Activated CD8-positive, alpha-beta memory T cell treated with anti-CD3 and anti-CD28 coated beads, Interleukin-2, amount 10 ng/mL, durations not matched to agents 7 days and 5 days (primary cell): Measurements from ENCODE around the gene LDHD. TPM values are rescaled to one million over a fixed set of nuclear protein-coding genes. Genes with fewer than 3 reads are reported as not detected.

Experiments
- ATAC-seq: fragments of 150-1000 bp; cut with Tn5 transposase; one replicate; pipeline ENCODE4 v1.10.0; 2021; ENCODE audit warnings: moderate library complexity
- CTCF ChIA-PET: fragments of 350-600 bp; sonication (Branson Sonifier 250); formaldehyde crosslinking; loops from one replicate; lab custom pipeline; 2021; ENCODE audit warnings: antibody characterized with exemption; lab: Charles Lee
- DNase-seq: peaks from one replicate; pipeline ENCODE4 v3.0.0-alpha.2; 2020
- H3K27ac Mint-ChIP-seq: one replicate; pipeline ENCODE4 v1.8.0; 2021; ENCODE audit warnings: mild to moderate bottlenecking, mixed read lengths
- H3K27me3 Mint-ChIP-seq: one replicate; pipeline ENCODE4 v1.8.0; 2021; ENCODE audit warnings: mixed read lengths
- H3K36me3 Mint-ChIP-seq: one replicate; pipeline ENCODE4 v1.8.0; 2021; ENCODE audit warnings: mild to moderate bottlenecking, mixed read lengths
- H3K4me1 Mint-ChIP-seq: one replicate; pipeline ENCODE4 v1.8.0; 2021; ENCODE audit warnings: mixed read lengths
- H3K4me3 Mint-ChIP-seq: one replicate; pipeline ENCODE4 v1.8.0; 2021; ENCODE audit warnings: mild to moderate bottlenecking, moderate library complexity, mixed read lengths
- H3K9me3 Mint-ChIP-seq: one replicate; pipeline ENCODE4 v1.8.0; 2022; ENCODE audit warnings: low read depth, mixed read lengths
- total RNA-seq, 2 experiments: library from RNA; stranded (reverse); gene quantifications; one replicate each; pipeline ENCODE4 v1.2.3, GENCODE V29; 2021

The LDHD gene
- not detected for total RNA-seq

- H3K9me3 Mint-ChIP-seq, result peaks cover 2% of the 10 kb centered on the region
Observed at GRCh38 chr16:75116081-75116910, at the start of gene LDHD. Gene LDHD, minus strand, starts transcription at chr16:75116780. Its CDS starts 60 bp downstream, at chr16:75116720.

GRCh38 chr16:75160386-75160785, 43.8 kb upstream of the LDHD start:
- Mint-ChIP-seq H3K36me3 (peaks cover 78% of the 10 kb centered on the region), H3K27me3 (no peaks in the 10 kb centered on the region), H3K9me3 (peaks cover 19% of the 10 kb centered on the region), H3K27ac (no peak overlapping the region), H3K4me3 (no peak overlapping the region), H3K4me1 (no peaks in the 10 kb centered on the region)
- ATAC-seq, result no peak
- DNase-seq, result no peak
- CTCF ChIA-PET, result interaction anchor here (1.3 kb wide), 2 partner anchors 10 to 49 kb away, joined by 3 read pairs; no protein-coding TSS in a partner anchor

More at GRCh38 chr16:75116081-75116910, at the start of gene LDHD:
- peaks cover 2% of the 10 kb centered on the region for H3K27me3 Mint-ChIP-seq
- H3K36me3 Mint-ChIP-seq, result peaks cover under 1% of the 10 kb centered on the region
- H3K27ac Mint-ChIP-seq, result no peak within 1 kb of the TSS
- DNase-seq (no peak), ATAC-seq (no peak)
- H3K4me3 Mint-ChIP-seq, result no peak within 1 kb of the TSS
- H3K4me1 Mint-ChIP-seq, result peaks cover 2% of the 10 kb centered on the region
- CTCF ChIA-PET, result no interaction called here

GRCh38 chr16:75152635-75153034, 36.1 kb upstream of the LDHD start:
- Mint-ChIP-seq H3K9me3 (peaks cover 22% of the 10 kb centered on the region), H3K36me3 (peaks cover 71% of the 10 kb centered on the region), H3K27ac (no peak overlapping the region), H3K4me3 (no peak overlapping the region), H3K27me3 (no peaks in the 10 kb centered on the region), H3K4me1 (peaks cover 23% of the 10 kb centered on the region)
- ATAC-seq, result no peak
- CTCF ChIA-PET, result no interaction called here
- DNase-seq, result no peak

- H3K27ac Mint-ChIP-seq, result no peak overlapping the region
- H3K27me3 Mint-ChIP-seq, result no peaks in the 10 kb centered on the region
- CTCF ChIA-PET, result no interaction called here
- no peak overlapping the region for H3K4me3 Mint-ChIP-seq
- peaks cover 64% of the 10 kb centered on the region for H3K36me3 Mint-ChIP-seq
- H3K9me3 Mint-ChIP-seq, result peaks cover 22% of the 10 kb centered on the region
- peaks cover 26% of the 10 kb centered on the region for H3K4me1 Mint-ChIP-seq
- ATAC-seq, result no peak
- no peak for DNase-seq
Observed at GRCh38 chr16:75151798-75152197, 35.2 kb upstream of the LDHD start.

- Mint-ChIP-seq H3K9me3 (peaks cover 19% of the 10 kb centered on the region), H3K4me3 (peak within 1 kb of the TSS; percentile 86), H3K27ac (peak within 1 kb of the TSS; percentile 82), H3K36me3 (peaks cover 36% of the 10 kb centered on the region), H3K4me1 (peaks cover 26% of the 10 kb centered on the region), H3K27me3 (no peaks in the 10 kb centered on the region)
- CTCF ChIA-PET, result no interaction called here
- peak; percentile 96 for DNase-seq
- ATAC-seq, result peak; percentile 93
Observed at GRCh38 chr16:75148311-75149195, 32.0 kb upstream of the LDHD start, which contains the start of gene ZFP1. Gene ZFP1, plus strand, starts transcription at chr16:75148524. Its CDS starts 4,428 bp downstream, at chr16:75152952.

- CTCF ChIA-PET, result no interaction called here
- H3K27me3 Mint-ChIP-seq, result no peaks in the 10 kb centered on the region
- H3K36me3 Mint-ChIP-seq, result peaks cover 32% of the 10 kb centered on the region
- ATAC-seq, result no peak
- peak overlapping the region; percentile 77 for H3K27ac Mint-ChIP-seq
- H3K4me1 Mint-ChIP-seq, result peaks cover 26% of the 10 kb centered on the region
- DNase-seq, result no peak
- H3K9me3 Mint-ChIP-seq, result peaks cover 16% of the 10 kb centered on the region
- H3K4me3 Mint-ChIP-seq, result peak overlapping the region; percentile 86
Observed at GRCh38 chr16:75147968-75148310, 31.4 kb upstream of the LDHD start.

- Mint-ChIP-seq H3K36me3 (peaks cover under 1% of the 10 kb centered on the region), H3K9me3 (peaks cover 2% of the 10 kb centered on the region)
- ATAC-seq, result no peak
Observed at GRCh38 chr16:75143941-75144340, 27.4 kb upstream of the LDHD start.

GRCh38 chr16:75139498-75139897, 22.9 kb upstream of the LDHD start:
- Mint-ChIP-seq H3K4me3 (no peak overlapping the region), H3K9me3 (peaks cover 2% of the 10 kb centered on the region), H3K27me3 (no peaks in the 10 kb centered on the region), H3K4me1 (peaks cover 8% of the 10 kb centered on the region), H3K27ac (no peak overlapping the region), H3K36me3 (peaks cover 2% of the 10 kb centered on the region)
- CTCF ChIA-PET, result interaction anchor here (1.9 kb wide), 1 partner anchor 28 kb away, joined by 4 read pairs; no protein-coding TSS in a partner anchor
- ATAC-seq (no peak), DNase-seq (no peak)

More at GRCh38 chr16:75143941-75144340, 27.4 kb upstream of the LDHD start:
- Mint-ChIP-seq H3K27ac (no peak overlapping the region), H3K4me3 (no peak overlapping the region), H3K27me3 (no peaks in the 10 kb centered on the region), H3K4me1 (peaks cover 6% of the 10 kb centered on the region)
- DNase-seq, result no peak
- CTCF ChIA-PET, result no interaction called here

- Mint-ChIP-seq H3K9me3 (peaks cover 2% of the 10 kb centered on the region), H3K4me3 (no peak overlapping the region), H3K27ac (no peak overlapping the region), H3K4me1 (peaks cover 8% of the 10 kb centered on the region), H3K36me3 (peaks cover 2% of the 10 kb centered on the region), H3K27me3 (no peaks in the 10 kb centered on the region)
- CTCF ChIA-PET, result no interaction called here
- DNase-seq, result no peak
- ATAC-seq, result no peak
Observed at GRCh38 chr16:75138636-75139035, 22.1 kb upstream of the LDHD start.

- H3K4me1 Mint-ChIP-seq, result peaks cover 8% of the 10 kb centered on the region
- DNase-seq (no peak), ATAC-seq (no peak)
- CTCF ChIA-PET, result interaction anchor here (1.1 kb wide), 1 partner anchor 140 kb away, joined by 3 read pairs; the partner anchor contains the start of gene ZNRF1
- no peak overlapping the region for H3K27ac Mint-ChIP-seq
- H3K9me3 Mint-ChIP-seq, result peaks cover 2% of the 10 kb centered on the region
- no peak overlapping the region for H3K4me3 Mint-ChIP-seq
- H3K27me3 Mint-ChIP-seq, result no peaks in the 10 kb centered on the region
- peaks cover 2% of the 10 kb centered on the region for H3K36me3 Mint-ChIP-seq
Observed at GRCh38 chr16:75138233-75138632, 21.7 kb upstream of the LDHD start.

- Mint-ChIP-seq H3K27ac (no peak overlapping the region), H3K9me3 (peaks cover 10% of the 10 kb centered on the region), H3K4me1 (peaks cover 2% of the 10 kb centered on the region), H3K36me3 (peaks cover 5% of the 10 kb centered on the region), H3K4me3 (no peak overlapping the region), H3K27me3 (no peaks in the 10 kb centered on the region)
- no peak for DNase-seq
- CTCF ChIA-PET, result no interaction called here
- ATAC-seq, result no peak
Observed at GRCh38 chr16:75131081-75131480, 14.5 kb upstream of the LDHD start.

GRCh38 chr16:75130150-75130771, 13.7 kb upstream of the LDHD start:
- H3K9me3 Mint-ChIP-seq, result peaks cover 10% of the 10 kb centered on the region
- H3K4me3 Mint-ChIP-seq, result no peak overlapping the region
- peaks cover 5% of the 10 kb centered on the region for H3K36me3 Mint-ChIP-seq
- CTCF ChIA-PET, result interaction anchor here (0.8 kb wide), 1 partner anchor 188 kb away, joined by 3 read pairs; no protein-coding TSS in a partner anchor
- H3K27me3 Mint-ChIP-seq, result no peaks in the 10 kb centered on the region
- ATAC-seq (no peak), DNase-seq (no peak)
- no peak overlapping the region for H3K27ac Mint-ChIP-seq
- peaks cover 2% of the 10 kb centered on the region for H3K4me1 Mint-ChIP-seq
